Heart right ventricle (tissue), 16 donors: ENCODE data around the gene FAM180A. TPM values are rescaled to one million over a fixed set of nuclear protein-coding genes. Genes with fewer than 3 reads are reported as not detected.
"Not testable (repeated sequence)": the region's sequence is repeated elsewhere in the genome, so short reads cannot be mapped to it uniquely, and the experiment has no call there.

Experiments used
- ATAC-seq, 8 donors: fragments of 200-7000 bp; cut with Tn5 transposase; one replicate each; pipeline ENCODE4 v1.9.1; 2020; ENCODE audit warnings: mild to moderate bottlenecking in 8 of 8, moderate library complexity in 8 of 8, moderate number of reproducible peaks in 1 of 8
- DNase-seq, 2 donors: peaks; one replicate each; pipeline ENCODE4 v3.0.0-alpha.2; 2020
- H3K27ac ChIP-seq, 10 donors: fragments of 200-600 bp; sonication (generic) in 2 of 10; one replicate each; pipeline versions ENCODE4 v1.5.0 to v1.8.0; 2020 to 2022; ENCODE audit warnings: mild to moderate bottlenecking in 3 of 10
- H3K27me3 ChIP-seq, 7 donors: fragments of 200-600 bp; one replicate each; pipeline ENCODE4 v1.8.0; 2021 to 2022; ENCODE audit warnings: mild to moderate bottlenecking in 2 of 7
- H3K36me3 ChIP-seq, 9 donors: fragments of 200-600 bp; sonication (generic) in 1 of 9; one replicate each; pipeline versions ENCODE4 v1.5.0 to v1.8.0; 2020 to 2022; ENCODE audit warnings: mild to moderate bottlenecking in 2 of 9
- H3K4me1 ChIP-seq, 9 donors: fragments of 200-600 bp; sonication (generic) in 1 of 9; one replicate each; pipeline versions ENCODE4 v1.5.0 to v1.8.0; 2020 to 2022; ENCODE audit warnings: mild to moderate bottlenecking in 4 of 9
- H3K4me3 ChIP-seq, 10 donors: fragments of 200-600 bp; sonication (generic) in 2 of 10; one replicate each; pipeline versions ENCODE4 v1.5.0 to v1.8.0; 2020 to 2022; ENCODE audit warnings: mild to moderate bottlenecking in 7 of 10, moderate library complexity in 2 of 10
- H3K9me3 ChIP-seq, 11 donors: fragments of 200-600 bp in 10 of 11; sonication (generic) in 2 of 11; one replicate each; pipeline versions ENCODE4 v1.5.0 to v1.8.0; 2013 to 2022; ENCODE audit warnings: mild to moderate bottlenecking in 2 of 11, control low read depth in 1 of 11, moderate library complexity in 1 of 11
- CTCF ChIP-seq, 9 donors: fragments of 200-600 bp; sonication (generic) in 2 of 9; IDR thresholded peaks; one replicate each; pipeline versions ENCODE4 v1.5.0 to v1.8.0; 2021 to 2022; ENCODE audit warnings: antibody characterized with exemption in 9 of 9, mild to moderate bottlenecking in 5 of 9, moderate library complexity in 1 of 9
- WGBS, 2 donors: extraction: QIAGEN DNeasy Blood & Tissue Kit; methylation state at CpG; one replicate each; pipeline ENCODE4 v1.1.7; 2013; ENCODE audit warnings: inconsistent platforms in 1 of 2; 5-methylcytosine and 5-hydroxymethylcytosine counted together
- intact Hi-C, 10 donors: fragments of 100-400 bp; cut with DNase I; formaldehyde crosslinking; loops; one replicate each; pipeline versions ENCODE4 v1.11.1 to v1.14.2; 2022
- polyA plus RNA-seq, 2 donors: library from polyadenylated mRNA; stranded (reverse); fragments of 200-250 nt; gene quantifications; one replicate each; pipeline ENCODE4 v1.2.3, GENCODE V29; 2013
- total RNA-seq, 10 donors: library from RNA; stranded (reverse); fragmentation: NEBNext Ultra II Directional in 3 of 10; extraction: Animal tissue kit (Norgen Biotek cat#: 25700) in 3 of 10; gene quantifications; one replicate each; pipeline versions ENCODE4 v1.2.1 to v1.2.4, GENCODE V29; 2021 to 2023
- donor health status: Arrhythmogenic right ventricular cardiomyopathy.
- donor health status: ischemic (EF 13 %, LVEDD 7.1; RV severe dilation, severe dysfunction).
- donor health status: healthy with polysubstance abuse.
- donor health status: DM: no; HTN: yes; CAD: no.
- donor health status: DM: no; HTN: no; CAD: no.
- donor health status: ischemic (EF 25% LVEDD 6.9; RV normal size, moderate dysfunction).
- donor health status: ischemic (EF 25% LVEDD 5.7; RV mildly dilated, moderate dysfunction).
- donor health status: healthy.
- donor health status: DM: yes; HTN: yes; CAD: no.
- donor health status: Ischemic cardiomyopathy.
- donor health status: ischemic (EF 35%, LVEDD 5.7; RV mildly dilated, moderate dysfunction).
- donor health status: nonischemic (EF 11% LVEDD 7.7; RV severe dilation, severe dysfunction).
- donor health status: DM: yes; HTN: yes; CAD: no.
- donor health status: PGD.
- donor health status: ischemic (EF 29% LVEDD 5.4; RV normal size, mild dysfunction).
- donor health status: nonischemic (EF 23%, LVEDD 6.1; RV moderate dilation, normal function).

The FAM180A gene
- total and polyA plus RNA-seq, 12 donors, result 2.0 to 47.6 (median 17.1) TPM

DNA sequence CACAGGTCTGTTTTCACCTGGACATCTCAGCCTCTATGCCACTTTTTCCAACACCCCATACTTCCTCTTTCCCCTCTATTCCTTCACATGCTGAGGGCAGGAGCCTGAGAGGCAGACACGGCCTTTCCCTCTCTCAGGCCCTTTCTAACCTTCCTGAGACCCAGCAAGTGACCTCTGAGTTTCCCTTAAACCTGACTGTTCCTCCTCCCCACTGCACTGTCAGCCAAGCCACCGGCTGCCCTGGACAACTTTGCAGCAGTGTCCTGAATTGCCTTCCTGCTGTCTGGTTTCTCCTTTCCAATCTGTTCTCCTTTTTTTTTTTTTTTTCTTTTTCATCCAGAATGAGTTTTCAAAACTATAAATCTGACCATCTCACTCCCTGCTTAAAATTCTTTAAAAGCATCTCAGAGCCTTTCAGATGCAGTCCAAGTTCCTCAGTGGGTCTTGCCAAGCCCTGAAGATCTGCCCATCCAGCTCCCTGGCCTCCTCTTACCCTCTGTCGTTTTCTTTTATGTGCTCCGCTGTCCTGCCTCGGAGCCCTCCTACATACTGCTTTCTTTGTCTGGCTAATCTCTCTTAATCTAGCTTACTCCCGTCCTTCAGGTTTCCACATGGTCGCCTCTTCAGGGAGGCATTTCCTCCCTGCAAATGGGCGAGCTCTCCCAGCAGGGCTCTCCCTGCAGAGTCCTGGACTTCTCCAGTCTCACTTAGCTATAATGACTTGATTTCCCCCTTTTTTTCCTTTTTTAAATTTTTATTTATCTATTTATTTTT, 51.1 kb downstream of the FAM180A start:
- no peaks in the 10 kb centered on the region for H3K9me3 ChIP-seq
- DNase-seq (no peak), ATAC-seq (peak in 1 of 8 donors; percentile 17)
- intact Hi-C loops, result no loop called here
- H3K27me3 ChIP-seq, result no peaks in the 10 kb centered on the region
- WGBS, 2 donors, result 44 to 45% methylated on average over 8 of the region's 8 CpGs
- no peak for TF ChIP-seq CTCF (IDR thresholded peaks at IDR 0.05)
- peaks cover 0 to 24% (median 6%) of the 10 kb centered on the region in 9 donors for H3K4me1 ChIP-seq
- H3K27ac ChIP-seq, result peak overlapping the region in 1 of 10 donors; percentile 12
- H3K36me3 ChIP-seq, result peaks cover 0 to 25% (median 0%) of the 10 kb centered on the region in 9 donors
- H3K4me3 ChIP-seq, result no peak overlapping the region

- H3K4me1 ChIP-seq, result peaks cover 0 to 33% (median 11%) of the 10 kb centered on the region in 9 donors
- no peaks in the 10 kb centered on the region for H3K9me3 ChIP-seq
- TF ChIP-seq CTCF (IDR thresholded peaks at IDR 0.05), result no peak
- DNase-seq, result no peak
- no peaks in the 10 kb centered on the region for H3K27me3 ChIP-seq
- peak in 7 of 8 donors; percentile 47 to 87 (median 81) for ATAC-seq
- H3K27ac ChIP-seq, result peak overlapping the region in 5 of 10 donors; percentile 10 to 67 (median 49)
- H3K4me3 ChIP-seq, result no peak overlapping the region
- H3K36me3 ChIP-seq, result peaks cover 0 to 45% (median 10%) of the 10 kb centered on the region in 9 donors
- WGBS, 2 donors, result 48 to 56% methylated on average over 4 of the region's 4 CpGs
- intact Hi-C loops, result no loop called here
Measured at GRCh38 chr7:135693558-135693957, 55.1 kb downstream of the FAM180A start.

DNA sequence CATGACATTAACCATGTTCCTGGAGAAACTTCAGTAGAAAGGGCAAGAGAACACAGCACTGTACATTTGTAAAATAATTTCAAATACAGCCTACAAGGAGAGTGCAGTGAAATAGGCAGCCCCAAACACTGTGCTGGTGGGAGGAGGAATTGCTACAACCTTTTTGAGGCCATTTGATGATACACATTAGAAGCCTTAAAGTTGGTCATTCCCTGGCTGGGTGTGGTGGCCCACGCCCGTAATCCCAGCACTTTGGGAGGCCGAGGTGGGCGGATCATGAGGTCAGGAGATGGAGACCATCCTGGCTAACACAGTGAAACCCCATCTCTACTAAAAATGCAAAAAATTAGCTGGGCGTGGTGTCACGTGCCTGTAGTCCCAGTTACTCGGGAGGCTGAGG, 56.0 kb downstream of the FAM180A start:
- 97% methylated on average over 7 of the region's 7 CpGs for WGBS, 2 donors
- H3K9me3 ChIP-seq, intact Hi-C loops, H3K27me3 ChIP-seq, DNase-seq, ATAC-seq, H3K4me3 ChIP-seq: not testable (repeated sequence)
- Histone ChIP-seq H3K27ac (peak overlapping the region in 1 of 10 donors; percentile 21), H3K36me3 (peaks cover 0 to 46% (median 10%) of the 10 kb centered on the region in 9 donors), H3K4me1 (peaks cover 0 to 31% (median 11%) of the 10 kb centered on the region in 9 donors)

GRCh38 chr7:135692055-135692454, 56.6 kb downstream of the FAM180A start:
- no peaks in the 10 kb centered on the region for H3K27me3 ChIP-seq
- no peak overlapping the region for H3K4me3 ChIP-seq
- peak in 2 of 8 donors; percentile 14 to 15 for ATAC-seq
- H3K4me1 ChIP-seq, result peaks cover 0 to 26% (median 8%) of the 10 kb centered on the region in 9 donors
- H3K27ac ChIP-seq, result peak overlapping the region in 1 of 10 donors; percentile 21
- WGBS, 2 donors, result 56 to 66% methylated on average over 3 of the region's 3 CpGs
- no peak for TF ChIP-seq CTCF (IDR thresholded peaks at IDR 0.05)
- intact Hi-C loops, result no loop called here
- no peak for DNase-seq
- H3K36me3 ChIP-seq, result peaks cover 0 to 52% (median 10%) of the 10 kb centered on the region in 9 donors
- no peaks in the 10 kb centered on the region for H3K9me3 ChIP-seq

GRCh38 chr7:135690566-135690965, 58.0 kb downstream of the FAM180A start:
- Histone ChIP-seq H3K4me3 (no peak overlapping the region), H3K9me3 (no peaks in the 10 kb centered on the region), H3K36me3 (peaks cover 0 to 61% (median 10%) of the 10 kb centered on the region in 9 donors), H3K27ac (no peak overlapping the region), H3K27me3 (no peaks in the 10 kb centered on the region), H3K4me1 (peaks cover 0 to 22% (median 8%) of the 10 kb centered on the region in 9 donors)
- whole genome bisulfite sequencing, 2 donors, result 92 to 95% methylated on average over 3 of the region's 3 CpGs
- DNase-seq (no peak), ATAC-seq (no peak)
- no peak for TF ChIP-seq CTCF (IDR thresholded peaks at IDR 0.05)
- intact Hi-C loops, result no loop called here
